HG02798 (cell line): Measurements from ENCODE around the gene SLC16A4.

Source experiments
- ATAC-seq: cut with Tn5 transposase; IDR thresholded peaks from one replicate; pipeline ENCODE4 v1.9.1; 2021; ENCODE audit warnings: mild to moderate bottlenecking; ENCODE audit not compliant: unreplicated experiment, poor library complexity

SLC16A4 gene

DNA sequence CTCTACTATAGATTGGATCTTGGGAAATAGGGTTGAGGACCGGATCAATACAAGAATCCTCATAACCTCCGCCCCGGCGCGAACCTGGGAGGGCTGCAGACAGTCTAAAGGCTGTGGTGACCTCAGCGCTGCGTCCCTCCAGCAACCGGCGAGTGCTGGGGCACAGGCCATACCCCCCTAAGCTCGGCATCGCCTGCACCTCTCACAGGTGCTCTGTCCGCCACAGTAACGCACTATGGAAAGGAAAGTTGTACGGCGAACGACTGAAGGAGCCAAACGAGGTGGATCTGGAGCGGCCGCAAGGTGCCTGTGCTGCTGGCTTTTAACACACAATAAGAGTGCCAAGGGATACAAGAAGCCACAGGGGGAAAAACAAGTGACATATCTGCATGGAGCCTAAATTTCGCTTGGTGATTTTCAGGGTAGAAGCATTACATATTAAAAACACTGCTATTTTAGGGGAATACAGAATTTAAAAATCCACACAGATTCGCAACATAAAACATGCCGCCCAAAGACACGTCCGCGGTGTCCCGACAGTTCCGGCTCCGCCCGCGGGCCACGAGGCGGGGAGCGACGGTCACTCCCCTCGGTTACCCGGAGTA, 53.0 kb downstream of the SLC16A4 start:
- no peak for ATAC-seq

GRCh38 chr1:110336300-110337039, 54.4 kb downstream of the SLC16A4 start:
- no peak for ATAC-seq

- ATAC-seq = no peak
These were observed 55.6 kb downstream of the SLC16A4 start for GRCh38 chr1:110335265-110335664.

DNA sequence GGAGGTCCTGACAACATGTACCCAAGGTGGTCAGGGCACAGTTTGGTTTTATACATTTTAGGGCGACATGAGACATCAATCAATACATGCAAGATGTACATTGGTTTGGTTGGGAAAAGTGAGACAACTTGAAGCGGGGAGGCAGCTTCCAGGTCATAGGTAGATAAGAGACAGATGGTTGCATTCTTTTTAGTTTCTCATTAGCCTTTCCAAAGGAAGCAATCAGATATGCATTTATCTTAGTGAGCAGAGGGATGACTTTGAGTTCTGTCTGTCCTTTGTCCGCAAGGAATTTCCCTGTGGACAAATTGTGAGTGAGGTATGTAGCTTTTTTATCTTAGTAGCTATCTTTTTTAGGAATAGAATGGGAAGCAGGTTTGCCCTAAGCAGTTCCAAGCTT, 62.1 kb downstream of the SLC16A4 start:
- ATAC-seq = no peak

GRCh38 chr1:110328274-110328673, 62.6 kb downstream of the SLC16A4 start:
- no peak for ATAC-seq

DNA sequence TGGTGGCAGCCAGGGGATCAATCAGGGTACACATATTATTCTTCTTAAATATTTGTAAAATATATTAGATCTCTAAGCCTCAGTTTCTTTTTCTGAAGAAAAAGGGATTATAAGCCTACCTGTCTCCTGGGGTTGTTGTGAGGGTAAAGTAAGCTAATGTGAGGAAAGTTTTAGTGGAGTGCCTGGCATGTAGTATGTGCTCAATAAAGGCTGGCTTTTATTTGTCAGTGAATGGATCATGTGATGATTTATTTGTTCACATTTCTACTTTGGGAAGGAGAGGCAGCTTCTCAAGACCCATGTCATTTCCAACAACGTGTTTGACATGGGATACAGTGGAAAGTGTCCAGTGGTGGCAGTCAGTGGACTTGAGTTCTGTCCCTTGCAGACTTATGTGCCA, 64.0 kb downstream of the SLC16A4 start:
- no peak for ATAC-seq

GRCh38 chr1:110324667-110325066, 66.2 kb downstream of the SLC16A4 start:
- ATAC-seq = no peak

DNA sequence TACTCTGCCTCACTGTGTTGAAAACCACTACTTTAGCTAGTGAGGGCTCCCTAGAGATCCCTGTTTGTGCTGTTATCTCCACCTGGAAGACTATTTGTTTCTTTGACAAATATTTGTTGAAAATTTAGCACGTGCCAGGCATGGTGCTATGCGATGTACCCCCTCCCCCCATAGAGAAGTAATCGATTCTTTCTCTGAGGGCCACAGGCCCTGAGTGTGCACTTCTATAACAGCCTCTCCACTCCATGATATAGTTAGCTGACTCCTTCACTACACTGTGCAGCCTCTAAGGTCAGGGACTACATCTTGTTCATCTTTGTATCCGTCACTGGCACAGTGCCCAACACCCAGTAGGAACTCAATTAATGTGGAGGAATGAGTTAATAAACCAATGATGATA, 69.0 kb downstream of the SLC16A4 start:
- no peak for ATAC-seq

- ATAC-seq = no peak
These were observed 69.8 kb downstream of the SLC16A4 start for GRCh38 chr1:110321045-110321444.

DNA sequence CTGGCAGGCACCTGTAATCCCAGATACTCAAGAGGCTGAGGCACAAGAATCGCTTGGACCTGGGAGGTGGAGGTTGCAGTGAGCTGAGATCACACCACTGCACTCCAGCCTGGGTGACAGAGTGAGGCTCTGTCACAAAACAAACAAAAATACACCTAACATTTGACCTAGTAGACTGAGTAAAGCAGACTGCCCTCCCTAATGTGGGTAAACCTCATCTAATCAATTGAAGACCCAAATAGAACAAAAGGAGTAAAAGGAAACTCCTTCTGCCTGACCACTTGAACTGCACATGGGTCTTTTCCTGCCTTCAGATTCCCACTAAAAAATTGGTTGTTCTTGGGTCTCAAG, 70.7 kb downstream of the SLC16A4 start:
- no peak for ATAC-seq

DNA sequence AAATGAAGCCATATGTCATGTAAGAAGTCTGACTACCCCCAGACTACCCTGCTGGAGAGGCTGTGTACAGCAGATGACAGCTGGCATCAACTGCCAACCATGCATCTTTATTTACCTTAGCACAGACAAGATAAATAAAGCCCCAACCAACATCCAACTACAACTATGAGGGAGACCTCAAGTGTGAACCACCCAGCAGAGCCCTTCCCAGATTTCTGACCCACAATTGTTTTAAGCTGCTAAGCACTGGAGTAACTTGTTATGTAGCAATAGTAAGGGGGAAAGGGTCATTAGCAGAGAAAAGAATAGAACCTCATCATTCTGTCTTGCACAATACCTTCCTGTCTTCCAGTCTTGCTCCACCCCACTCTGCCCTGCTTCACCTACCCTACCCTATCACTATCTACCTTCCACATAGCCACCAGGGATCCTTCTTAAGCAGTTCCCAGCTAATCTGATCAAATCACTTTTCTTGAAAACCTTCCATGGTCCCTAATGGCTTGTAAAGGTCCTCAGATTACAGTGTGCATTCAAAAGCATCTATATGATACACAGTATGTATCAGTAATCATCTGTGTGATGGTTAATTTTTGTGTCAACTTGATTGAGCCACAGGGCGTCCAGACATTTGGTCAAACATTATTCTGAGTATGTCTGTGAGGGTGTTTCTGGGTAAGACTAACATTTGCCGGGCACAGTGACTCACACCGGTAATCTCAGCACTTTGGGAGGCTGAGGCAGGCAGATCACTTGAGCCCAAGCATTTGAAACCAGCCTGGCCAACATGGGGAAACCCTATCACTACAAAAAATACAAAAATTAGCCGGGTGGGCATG, 71.3 kb downstream of the SLC16A4 start:
- no peak for ATAC-seq

GRCh38 chr1:110318046-110318445, 72.8 kb downstream of the SLC16A4 start:
- ATAC-seq = no peak

GRCh38 chr1:110316735-110317134, 74.1 kb downstream of the SLC16A4 start:
- no peak for ATAC-seq
